ENCODE measurements around the gene PNMA1. TPM values are rescaled to one million over a fixed set of nuclear protein-coding genes. Genes with fewer than 3 reads are reported as not detected.

The PNMA1 gene
- total RNA-seq, 4 donors from 2014 or later, result 4.4 to 11.6 (median 7.0) TPM

DNA sequence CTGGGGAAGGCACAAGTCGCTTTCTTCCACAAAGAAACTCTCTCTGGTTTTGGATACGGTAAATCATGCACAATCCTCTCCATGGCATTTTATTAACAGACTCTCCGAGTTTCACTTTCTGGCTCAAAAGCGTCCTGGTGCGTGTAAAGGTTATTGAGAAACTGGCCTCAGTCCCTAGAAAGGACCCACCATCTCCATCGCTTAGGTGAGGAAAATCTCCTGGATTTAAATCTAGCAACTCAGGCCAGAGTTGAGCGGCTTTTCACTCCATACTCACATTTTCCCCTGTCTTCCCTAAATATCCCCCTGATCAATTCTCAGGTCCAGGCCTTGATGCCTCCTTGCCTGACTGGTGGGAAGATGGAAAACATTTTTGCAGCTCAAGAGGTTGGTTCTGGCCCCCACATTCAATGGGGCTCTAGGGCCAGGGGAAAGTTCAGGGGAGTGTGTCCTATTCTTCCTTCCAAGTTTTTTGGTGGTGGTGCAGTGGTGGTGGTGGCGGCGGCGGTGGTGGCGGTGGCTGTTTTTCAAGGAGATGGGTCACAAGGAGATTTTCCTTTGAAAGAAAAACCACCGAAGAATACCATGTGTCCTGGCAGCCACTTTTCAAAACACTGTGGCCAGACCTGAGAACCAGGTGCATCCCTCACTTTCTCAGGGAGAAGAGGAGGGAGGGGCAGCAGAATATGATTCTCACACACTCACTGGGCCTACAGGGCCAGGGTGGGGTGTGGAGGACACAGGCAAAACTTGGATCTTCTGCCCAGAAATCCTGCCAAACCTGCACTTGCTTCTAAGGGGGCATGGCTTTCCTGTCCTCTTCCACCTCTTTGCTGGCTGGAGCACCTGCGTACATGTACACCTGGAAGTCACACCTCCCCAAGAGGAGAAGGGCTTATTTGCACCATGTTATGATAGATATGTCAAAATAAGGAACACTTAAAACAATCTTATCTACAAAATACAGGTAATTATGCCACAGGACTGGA lies 46.7 kb upstream of the PNMA1 start:
- H3K27ac ChIP-seq, result peak overlapping the region; percentile 96 to 100 (median 98)
- H3K9me3 ChIP-seq, result no peaks in the 10 kb centered on the region
- TF ChIP-seq, protein P1, sequence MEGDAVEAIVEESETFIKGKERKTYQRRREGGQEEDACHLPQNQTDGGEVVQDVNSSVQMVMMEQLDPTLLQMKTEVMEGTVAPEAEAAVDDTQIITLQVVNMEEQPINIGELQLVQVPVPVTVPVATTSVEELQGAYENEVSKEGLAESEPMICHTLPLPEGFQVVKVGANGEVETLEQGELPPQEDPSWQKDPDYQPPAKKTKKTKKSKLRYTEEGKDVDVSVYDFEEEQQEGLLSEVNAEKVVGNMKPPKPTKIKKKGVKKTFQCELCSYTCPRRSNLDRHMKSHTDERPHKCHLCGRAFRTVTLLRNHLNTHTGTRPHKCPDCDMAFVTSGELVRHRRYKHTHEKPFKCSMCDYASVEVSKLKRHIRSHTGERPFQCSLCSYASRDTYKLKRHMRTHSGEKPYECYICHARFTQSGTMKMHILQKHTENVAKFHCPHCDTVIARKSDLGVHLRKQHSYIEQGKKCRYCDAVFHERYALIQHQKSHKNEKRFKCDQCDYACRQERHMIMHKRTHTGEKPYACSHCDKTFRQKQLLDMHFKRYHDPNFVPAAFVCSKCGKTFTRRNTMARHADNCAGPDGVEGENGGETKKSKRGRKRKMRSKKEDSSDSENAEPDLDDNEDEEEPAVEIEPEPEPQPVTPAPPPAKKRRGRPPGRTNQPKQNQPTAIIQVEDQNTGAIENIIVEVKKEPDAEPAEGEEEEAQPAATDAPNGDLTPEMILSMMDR (IDR thresholded peaks at IDR 0.05), result no peak
- no peak for TF ChIP-seq POLR2A (IDR thresholded peaks at IDR 0.05)
- peak overlapping the region; percentile 87 to 93 (median 88) for H3K4me3 ChIP-seq
- no peaks in the 10 kb centered on the region for H3K27me3 ChIP-seq
- H3K4me1 ChIP-seq, result peaks cover 39 to 82% (median 63%) of the 10 kb centered on the region in 4 donors
- DNase-seq, result no peak
- no peaks in the 10 kb centered on the region for H3K36me3 ChIP-seq

DNA sequence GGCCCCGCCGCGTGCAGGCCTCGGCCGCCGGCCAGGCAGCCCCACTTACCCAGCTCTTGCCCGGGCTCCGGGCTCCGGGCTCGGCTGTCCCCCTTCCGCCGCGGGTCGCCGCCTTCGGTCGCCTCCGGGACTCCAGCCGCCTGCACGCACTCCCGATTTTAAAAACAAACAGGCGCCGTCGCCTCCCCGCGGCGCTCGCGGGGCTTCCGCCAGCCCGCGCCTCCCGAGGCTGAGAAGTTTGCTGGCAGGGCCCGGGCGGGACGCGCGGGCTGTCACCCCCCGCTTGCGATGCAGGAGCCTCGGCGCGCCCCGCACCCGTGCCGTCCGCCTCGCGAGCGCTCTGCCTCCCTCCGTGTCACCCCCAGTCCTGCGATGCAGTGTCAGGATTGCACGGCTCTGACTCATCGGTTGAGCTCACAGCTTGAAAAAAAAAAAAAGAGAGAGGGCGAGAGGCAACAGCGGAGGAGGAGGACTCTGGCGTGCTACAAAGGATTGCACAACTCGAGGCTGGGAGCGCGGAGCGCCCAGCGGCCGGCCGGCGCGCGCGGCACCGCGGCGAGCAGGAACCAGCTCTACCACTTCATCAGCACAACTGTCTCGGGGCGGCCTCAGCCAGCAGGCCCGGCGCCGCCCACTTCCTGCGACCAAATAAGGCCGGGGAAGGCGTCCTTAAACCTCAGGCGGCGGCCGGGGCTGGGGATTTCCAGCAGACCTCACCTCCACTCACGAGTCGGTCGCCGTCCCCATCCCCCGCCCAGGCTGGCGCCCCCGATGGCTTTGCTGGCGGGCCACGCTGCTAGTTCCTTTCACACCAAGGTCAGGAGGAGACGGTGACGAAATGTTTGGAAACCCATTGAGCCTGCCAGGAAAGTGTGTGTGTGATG lies 45.8 kb upstream of the PNMA1 start:
- no peaks in the 10 kb centered on the region for H3K27me3 ChIP-seq
- TF ChIP-seq, protein P1 (IDR thresholded peaks at IDR 0.05), result peak in 3 of 6 experiments; percentile 21 to 41 (median 37)
- TF ChIP-seq POLR2A (IDR thresholded peaks at IDR 0.05), result peak; percentile 96
- peaks cover 45 to 82% (median 66%) of the 10 kb centered on the region in 4 donors for H3K4me1 ChIP-seq
- peak overlapping the region; percentile 87 to 93 (median 88) for H3K4me3 ChIP-seq
- peak overlapping the region; percentile 96 to 100 (median 98) for H3K27ac ChIP-seq
- peak; percentile 98 to 99 (median 99) for DNase-seq
- H3K36me3 ChIP-seq, result no peaks in the 10 kb centered on the region
- H3K9me3 ChIP-seq, result no peaks in the 10 kb centered on the region

DNA sequence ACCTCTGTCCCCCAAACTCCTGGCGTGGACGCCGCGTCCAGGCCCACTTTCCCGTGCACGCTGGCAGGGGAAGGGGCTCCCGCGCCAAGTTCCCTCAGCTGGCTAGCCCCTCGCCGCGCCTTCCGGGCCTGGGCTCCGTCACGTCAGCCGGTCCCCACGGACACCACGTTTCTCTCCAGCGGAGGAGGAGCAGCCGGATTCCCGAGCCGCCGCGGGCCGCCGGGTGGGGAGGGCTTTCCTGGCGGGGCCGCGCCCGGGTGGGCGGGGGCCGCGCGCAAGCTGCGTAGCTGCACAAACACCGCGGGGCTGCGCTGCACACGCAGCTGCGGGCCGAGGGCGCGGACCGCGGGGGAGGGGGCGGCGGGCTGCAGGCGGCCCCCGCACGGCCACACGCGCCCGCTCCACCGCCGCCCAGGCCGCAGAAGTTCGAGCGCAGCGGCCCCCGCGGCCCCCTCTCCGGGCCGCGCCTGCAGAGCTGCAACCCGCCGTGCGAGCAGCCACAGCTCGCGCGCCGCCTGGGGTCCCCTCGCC lies 45.1 kb upstream of the PNMA1 start:
- Histone ChIP-seq H3K27ac (peak overlapping the region; percentile 96 to 100 (median 98)), H3K4me3 (peak overlapping the region; percentile 87 to 93 (median 88)), H3K9me3 (no peaks in the 10 kb centered on the region), H3K27me3 (no peaks in the 10 kb centered on the region), H3K4me1 (peaks cover 43 to 82% (median 61%) of the 10 kb centered on the region in 4 donors), H3K36me3 (no peaks in the 10 kb centered on the region)
- DNase-seq, result peak in 2 of 3 donors; percentile 78 to 83
- TF ChIP-seq, protein P1 (IDR thresholded peaks at IDR 0.05), result no peak
- TF ChIP-seq POLR2A (IDR thresholded peaks at IDR 0.05), result peak in 1 of 2 donors; percentile 35

DNA sequence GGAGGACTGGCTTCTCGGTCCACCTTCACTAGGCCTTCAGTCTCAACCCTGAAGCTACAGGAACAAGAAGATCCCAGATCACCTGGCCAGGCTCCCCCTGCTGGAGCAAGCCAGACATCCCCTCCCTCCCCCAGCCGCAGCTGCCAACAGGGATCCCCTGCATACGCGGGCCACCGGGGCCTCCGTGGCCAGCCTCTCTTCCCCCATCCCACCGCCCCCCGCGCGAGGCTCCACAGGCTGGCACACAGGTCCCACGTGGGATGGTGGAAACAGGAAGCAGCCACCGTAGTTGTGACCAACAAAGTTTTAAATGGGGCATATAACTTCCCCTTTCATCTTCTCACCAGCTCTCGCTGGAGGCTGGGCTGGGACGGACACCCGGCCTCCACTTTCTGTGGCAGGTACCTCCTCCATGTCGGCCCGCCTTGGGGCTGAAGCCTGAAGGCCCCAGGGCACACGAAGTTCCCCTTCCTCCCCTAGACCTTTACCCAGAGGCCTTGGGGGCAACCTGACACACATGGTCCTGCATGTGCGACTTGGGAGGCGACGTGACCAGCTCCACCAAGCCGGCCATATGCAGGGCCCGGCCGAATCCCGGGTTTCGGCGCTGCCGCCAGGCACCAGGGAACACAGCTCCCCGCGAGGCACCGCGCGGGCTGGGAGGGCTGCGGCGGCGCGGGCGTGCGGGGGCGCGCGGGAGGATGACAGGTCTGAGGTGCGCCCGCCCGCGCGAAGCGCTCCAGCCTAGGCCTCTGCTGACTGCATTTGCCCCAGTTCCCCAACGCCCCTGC lies 44.4 kb upstream of the PNMA1 start:
- Histone ChIP-seq H3K27me3 (no peaks in the 10 kb centered on the region), H3K4me1 (peaks cover 46 to 82% (median 66%) of the 10 kb centered on the region in 4 donors), H3K27ac (peak overlapping the region; percentile 96 to 100 (median 98)), H3K4me3 (peak overlapping the region; percentile 87 to 93 (median 88)), H3K36me3 (no peaks in the 10 kb centered on the region), H3K9me3 (no peaks in the 10 kb centered on the region)
- TF ChIP-seq, protein P1 (IDR thresholded peaks at IDR 0.05), result peak; percentile 23 to 81 (median 56)
- peak in 1 of 2 donors; percentile 6 for TF ChIP-seq POLR2A (IDR thresholded peaks at IDR 0.05)
- peak; percentile 89 to 91 (median 89) for DNase-seq

All from Peyer's patch (tissue), 4 donors.